GM21723 (cell line): ENCODE data around the gene ACKR2.
A peak's percentile ranks its signal among the peaks of the same experiment; 100 is the strongest.

Source experiments
- ATAC-seq: cut with Tn5 transposase; IDR thresholded peaks from one replicate; pipeline ENCODE4 v1.9.1; 2021; ENCODE audit warnings: mild to moderate bottlenecking, moderate library complexity; ENCODE audit not compliant: unreplicated experiment

Gene ACKR2

DNA sequence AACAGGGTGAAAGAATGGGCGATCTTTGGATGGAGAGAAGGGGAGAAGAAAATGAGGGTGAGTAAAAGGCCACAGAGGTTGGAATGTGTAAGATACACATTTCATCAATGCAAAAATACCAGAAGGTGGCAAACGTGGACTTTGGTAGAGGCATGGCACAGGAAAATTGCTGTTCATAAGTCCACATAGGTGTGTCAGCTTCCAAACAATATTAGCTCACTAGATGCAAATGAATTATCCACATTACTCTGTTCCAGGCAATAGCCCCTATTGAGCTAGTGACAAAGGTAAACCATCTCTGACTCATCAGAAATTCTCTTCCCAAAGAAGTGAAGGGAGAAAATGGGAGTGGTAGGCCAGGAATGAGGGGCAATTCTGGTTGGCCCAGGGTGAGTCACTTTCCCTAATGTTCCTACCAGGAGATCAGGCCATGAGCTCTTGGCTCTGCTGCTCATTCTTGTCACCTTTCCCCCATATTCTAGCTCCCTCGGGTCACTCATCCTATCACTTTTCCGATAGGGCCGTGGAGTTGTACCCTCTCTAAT is 19.9 kb downstream of the ACKR2 start:
- no peak for ATAC-seq

DNA sequence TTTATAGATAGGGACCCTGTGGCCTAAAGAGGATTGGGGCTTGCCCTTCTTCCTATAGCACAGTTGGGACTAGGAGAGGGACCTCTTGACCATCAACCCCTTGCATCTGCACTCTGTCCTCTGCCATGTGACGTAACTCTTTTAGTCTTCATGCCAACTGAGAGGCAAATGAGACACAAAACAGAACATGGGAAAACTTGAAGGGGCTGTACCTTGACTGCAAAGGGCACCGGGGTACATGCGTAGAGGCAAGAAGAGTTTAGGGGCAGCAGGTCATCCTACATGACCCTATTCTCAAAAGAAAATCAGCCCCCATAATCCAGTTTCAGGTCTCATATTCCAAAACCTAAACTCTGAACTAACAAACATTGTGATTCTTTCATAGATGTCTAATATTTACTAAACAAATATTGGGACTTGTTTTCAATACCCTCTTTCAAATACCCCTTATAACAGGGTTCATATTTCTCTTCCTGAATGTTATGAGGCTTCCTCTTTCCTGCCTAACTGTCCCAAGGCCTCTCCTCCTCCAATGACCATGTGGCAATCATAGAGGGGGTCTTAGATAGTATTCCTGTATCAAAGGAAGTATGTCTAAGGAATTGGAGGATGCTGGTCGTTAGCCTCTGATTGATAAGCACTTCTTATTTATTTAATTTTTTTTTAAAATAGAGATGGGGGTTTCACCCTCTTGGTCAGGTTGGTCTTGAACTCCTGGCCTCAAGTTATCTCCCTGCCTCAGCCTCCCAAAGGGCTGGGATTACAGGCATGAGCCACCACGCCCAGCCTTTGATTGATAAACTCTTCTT is 20.6 kb downstream of the ACKR2 start:
- no peak for ATAC-seq

DNA sequence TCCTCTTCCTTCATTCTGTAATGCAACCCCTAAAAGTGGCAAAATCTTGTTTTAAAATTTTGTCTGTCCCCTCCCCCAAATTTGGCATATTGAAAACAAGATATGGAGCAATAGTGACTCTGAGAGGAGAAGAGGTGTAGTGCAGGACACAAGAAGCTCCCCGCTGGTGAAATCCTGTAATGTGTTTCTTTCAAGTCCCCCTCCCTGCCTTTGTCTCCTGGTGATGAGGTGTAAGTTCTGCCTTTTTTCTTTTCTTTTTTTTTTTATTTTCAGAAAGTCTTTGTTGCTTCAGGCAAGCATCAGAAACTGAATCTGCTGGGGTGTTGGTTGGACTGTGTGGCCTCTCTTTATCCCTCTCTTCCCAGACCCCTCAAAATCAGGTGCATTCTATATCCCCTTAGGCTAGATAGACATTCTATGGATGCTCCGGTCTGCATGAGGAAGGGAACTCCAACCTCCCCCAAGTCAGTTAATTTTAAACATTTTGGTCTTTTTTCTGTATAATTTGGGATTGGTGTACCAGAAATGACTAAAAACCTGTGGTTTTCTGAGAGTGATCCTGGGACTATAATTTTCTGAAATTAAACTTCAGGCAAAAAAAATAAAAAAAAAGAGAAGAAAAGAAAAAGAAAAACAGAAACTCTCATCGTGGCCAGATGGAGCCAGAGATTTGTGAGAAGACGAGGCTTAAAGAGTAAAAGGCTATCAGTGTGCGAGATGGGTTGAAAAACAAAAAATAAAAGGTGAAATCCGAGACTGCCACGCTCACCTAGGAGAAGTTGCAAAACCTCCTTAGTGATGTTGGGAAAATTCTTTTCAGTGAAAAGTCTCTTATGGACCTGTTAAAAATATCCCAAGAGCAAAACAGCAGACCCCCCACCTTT is 21.4 kb downstream of the ACKR2 start:
- no peak for ATAC-seq

GRCh38 chr3:42831321-42831713 is 22.1 kb downstream of the ACKR2 start:
- ATAC-seq = no peak

- ATAC-seq = no peak
Observed at GRCh38 chr3:42836150-42837123, 27.2 kb downstream of the ACKR2 start.

DNA sequence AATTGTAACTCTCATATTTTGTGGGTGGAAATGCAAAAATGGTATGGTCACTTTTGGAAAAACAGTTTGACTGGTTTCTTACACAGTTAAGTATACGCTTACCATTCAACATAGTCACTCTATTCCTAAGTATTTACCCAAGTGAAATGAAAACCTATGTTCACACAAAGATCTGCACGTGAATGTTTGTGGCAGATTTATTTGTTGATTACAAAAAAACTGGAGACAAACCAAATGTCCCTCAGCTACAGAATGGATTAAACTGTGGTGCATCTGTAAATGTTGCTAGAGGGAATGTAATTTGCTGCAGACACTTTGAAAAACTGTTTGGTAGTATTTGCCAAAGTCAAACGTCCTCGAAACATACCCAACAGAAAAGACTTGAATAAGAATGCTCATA is 29.3 kb downstream of the ACKR2 start:
- no peak for ATAC-seq

GRCh38 chr3:42839616-42840015 is 30.4 kb downstream of the ACKR2 start:
- ATAC-seq = peak; percentile 99

DNA sequence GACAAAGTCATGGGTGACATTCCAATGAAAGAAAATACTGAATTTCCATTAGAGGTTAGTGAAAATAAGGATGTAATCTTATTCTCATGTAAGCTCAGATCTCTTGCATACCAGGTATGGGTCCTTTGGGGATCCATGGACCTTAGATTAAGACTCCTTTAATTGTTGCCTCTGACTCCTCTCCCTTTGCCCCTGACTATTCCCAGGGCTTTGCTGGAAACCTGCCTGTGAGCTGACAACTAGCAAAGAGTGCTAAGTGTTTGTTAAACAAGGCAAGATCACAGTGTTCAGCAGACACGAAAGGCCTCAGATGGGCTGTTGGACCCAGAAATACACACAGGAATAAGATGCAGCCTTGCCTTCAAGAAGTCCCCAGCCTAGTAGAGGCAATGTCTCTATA is 32.1 kb downstream of the ACKR2 start:
- no peak for ATAC-seq

DNA sequence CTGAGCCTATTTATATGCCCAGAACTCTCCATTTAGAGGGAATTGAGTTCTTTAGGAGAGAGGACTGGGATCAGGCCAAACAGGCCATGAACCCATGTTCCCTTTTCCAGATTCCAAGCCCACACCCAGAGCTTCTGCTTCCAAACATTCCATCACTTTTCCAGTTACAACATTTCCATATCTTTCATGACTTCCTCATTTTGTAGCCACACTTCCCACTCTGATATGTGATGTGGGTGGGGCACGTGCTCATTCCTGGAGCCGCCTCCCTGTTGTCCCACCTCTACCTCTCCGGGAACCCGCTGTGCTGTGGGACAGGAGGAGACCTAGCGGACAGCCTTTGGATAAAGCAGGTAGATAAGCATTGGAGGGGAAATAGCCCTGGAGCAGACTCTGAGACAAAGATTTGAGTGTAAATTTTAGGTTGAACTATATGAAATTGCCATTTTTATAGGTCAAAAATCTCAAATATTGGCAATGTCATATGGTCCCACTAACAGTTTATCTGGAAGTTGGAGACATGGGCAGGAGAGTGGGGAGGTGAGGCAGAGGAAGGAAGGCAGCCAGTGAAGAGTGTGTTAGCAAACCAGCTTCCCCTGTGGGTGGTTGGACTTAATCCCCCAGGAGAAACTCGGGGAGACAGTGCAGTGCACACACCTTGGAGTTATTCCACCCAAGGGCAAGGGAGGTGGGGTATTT is 34.6 kb downstream of the ACKR2 start:
- no peak for ATAC-seq

- no peak for ATAC-seq
Observed at GRCh38 chr3:42844412-42844713, 35.1 kb downstream of the ACKR2 start.

DNA sequence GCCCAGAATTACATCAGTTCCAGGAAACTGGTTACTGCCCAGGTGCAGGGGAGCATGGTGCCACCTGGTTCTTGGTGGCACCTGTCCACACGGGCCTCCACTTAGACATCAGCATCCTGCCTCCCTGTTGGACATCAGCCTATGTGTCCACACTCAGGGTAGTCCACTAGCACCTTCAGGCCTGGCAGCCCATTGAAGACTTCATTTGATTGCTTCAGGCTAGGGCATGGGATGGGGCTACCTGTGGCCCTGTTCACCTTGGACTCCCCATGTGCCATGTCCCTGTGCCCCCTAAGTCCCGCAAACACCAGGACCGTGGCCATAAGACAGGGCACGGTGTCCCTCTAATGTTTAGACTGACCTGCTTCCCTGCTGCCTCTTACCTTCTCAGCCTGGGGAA is 35.6 kb downstream of the ACKR2 start:
- no peak for ATAC-seq

DNA sequence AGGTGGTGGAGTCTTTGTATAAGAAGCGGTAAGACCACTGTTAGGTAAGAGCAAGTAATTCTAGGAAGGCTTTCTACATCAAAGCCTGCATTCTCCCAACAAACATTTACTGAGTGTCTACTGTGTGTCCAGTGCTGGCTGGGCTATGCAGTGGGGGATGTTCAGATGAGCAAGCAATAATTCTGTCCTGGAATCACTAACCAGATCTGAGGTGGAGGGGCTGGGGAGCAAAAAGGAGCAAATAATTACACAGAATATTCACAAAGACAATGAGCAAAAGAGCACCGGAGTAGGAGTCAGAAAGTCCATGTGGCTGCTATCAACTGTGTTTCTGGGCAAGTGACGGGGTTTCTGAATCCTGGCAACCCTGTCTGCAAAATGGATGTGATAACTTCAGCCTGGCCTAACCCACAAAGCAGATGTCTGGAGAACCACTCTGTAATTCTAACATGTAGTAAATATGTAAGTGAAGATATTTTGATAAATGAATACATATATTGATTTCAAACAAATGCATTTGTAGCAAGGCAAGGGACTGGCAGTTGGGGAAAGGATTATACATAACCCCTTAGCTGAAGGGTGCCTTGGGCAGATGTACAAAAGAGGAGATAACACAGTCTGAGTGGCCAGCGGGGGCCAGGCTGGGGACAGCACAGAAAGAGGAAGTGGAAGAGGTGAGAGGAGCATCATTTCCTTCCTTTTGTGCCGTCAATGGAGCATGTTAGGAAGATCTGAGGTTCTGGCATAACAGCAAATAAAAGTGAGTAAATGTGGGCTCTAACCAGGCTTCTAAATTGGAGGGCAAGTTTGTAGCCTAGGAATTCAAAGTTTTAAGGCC is 37.7 kb downstream of the ACKR2 start:
- peak; percentile 82 for ATAC-seq

DNA sequence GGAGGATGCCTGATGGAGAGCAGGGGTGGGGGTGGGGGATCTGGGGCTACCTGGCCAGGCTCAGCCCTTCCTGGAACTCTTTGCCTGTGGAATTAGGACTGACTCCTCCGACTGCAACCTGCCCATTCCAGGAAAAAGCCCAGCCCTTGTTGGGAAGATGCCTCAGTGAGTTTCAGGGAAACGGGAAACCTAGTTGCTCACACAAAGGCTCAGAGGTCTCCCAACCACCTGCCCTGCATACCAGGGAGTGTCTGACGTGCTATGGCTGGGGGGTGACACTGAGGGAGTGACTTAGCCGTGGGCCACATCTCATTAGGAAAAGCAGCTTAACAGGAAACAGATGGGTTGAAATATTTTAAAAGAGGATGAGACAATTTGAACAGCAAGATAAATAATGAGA is 38.5 kb downstream of the ACKR2 start:
- ATAC-seq = no peak

DNA sequence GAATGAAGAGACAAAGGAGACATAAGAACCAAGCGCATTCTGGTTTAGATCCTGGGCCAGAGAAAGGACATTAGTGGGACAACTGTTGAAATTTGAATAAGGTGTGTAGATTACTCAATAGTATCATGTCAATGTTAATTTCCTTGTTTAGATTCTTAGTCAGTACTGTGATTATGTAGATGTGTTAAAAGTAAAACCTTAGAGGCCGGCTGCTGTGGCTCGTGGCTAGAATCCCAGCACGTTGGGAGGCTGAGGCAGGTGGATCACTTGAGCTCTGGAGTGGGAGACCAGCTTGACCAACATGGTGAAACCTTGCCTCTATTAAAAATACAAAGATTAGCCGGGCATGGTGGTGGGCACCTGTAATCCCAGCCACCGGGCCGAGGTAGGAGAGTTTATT is 39.8 kb downstream of the ACKR2 start:
- no peak for ATAC-seq

DNA sequence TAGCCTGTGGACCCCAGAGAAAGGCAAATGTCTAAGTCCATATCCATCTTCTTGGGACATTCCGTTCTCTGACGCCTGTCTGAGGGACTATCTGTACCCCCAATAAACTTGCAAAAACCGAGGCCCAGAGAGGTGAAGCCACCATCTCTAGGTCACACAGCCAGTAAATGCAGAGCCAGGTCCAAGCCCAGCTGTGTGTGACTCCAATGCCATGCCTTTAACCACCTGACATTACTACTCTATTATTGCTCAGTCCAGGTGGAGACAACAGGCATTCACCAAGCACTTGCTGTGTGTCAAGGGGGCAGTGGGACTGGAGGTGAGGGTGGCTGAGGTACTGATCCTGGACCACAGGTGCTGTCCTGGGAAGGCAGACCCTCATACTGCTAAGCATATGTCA is 41.0 kb downstream of the ACKR2 start:
- ATAC-seq = no peak

DNA sequence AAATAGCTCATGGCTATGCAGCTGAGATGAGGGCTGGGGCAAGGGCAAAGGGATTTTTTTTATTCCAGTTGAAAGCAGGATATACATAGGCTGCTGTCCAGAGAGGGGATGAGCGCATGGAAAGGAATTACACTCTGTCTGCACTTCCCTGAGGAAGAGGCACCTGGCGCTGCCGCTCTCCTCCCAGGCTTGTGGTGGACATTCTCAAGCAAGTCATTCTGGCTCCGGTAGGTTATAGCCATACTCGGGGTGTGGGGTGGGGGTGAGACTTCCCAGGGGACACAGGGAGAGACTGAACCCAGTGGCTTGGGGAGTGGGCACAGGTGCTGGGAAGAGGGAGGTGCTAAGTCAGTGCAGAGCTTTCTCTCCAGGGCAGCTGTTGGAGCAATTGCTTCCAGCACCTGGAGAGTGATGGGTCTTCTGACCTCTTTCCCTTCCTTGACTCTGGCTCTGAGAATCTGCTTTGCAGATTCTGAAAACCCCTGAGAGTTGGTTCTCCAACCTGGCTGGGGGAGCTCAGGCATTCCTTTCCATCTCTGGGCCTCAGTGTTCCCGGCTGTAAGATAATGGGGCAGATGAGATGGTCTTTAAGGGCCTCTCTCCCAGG is 42.1 kb downstream of the ACKR2 start:
- no peak for ATAC-seq

- no peak for ATAC-seq
Observed at GRCh38 chr3:42852441-42852840, 43.2 kb downstream of the ACKR2 start.

- ATAC-seq = no peak
Observed at GRCh38 chr3:42853056-42853455, 43.8 kb downstream of the ACKR2 start.

- no peak for ATAC-seq
Observed at GRCh38 chr3:42853739-42854302, 44.6 kb downstream of the ACKR2 start.
